Upper lobe of left lung (tissue), 6 donors: Measurements from ENCODE around the gene DLX3. TPM values are rescaled to one million over a fixed set of nuclear protein-coding genes. Genes with fewer than 3 reads are reported as not detected.

Source experiments
- ATAC-seq, 2 donors: fragments of 200-7000 bp; cut with Tn5 transposase; one replicate each; pipeline ENCODE4 v1.9.1; 2022; ENCODE audit warnings: mild to moderate bottlenecking in 2 of 2, moderate library complexity in 2 of 2; ENCODE audit not compliant: low FRiP score in 2 of 2
- DNase-seq, 2 donors: peaks; one replicate each; pipeline ENCODE4 v3.0.0-alpha.2; 2019 to 2020
- H3K27ac ChIP-seq, 4 donors: fragments of 200-600 bp; sonication (generic); one replicate each; pipeline ENCODE4 v1.5.1; 2016 to 2019
- H3K27me3 ChIP-seq, 4 donors: fragments of 200-600 bp; sonication (generic); one replicate each; pipeline ENCODE4 v1.5.1; 2017 to 2019
- H3K36me3 ChIP-seq, 4 donors: fragments of 200-600 bp; sonication (generic); one replicate each; pipeline ENCODE4 v1.5.1; 2016 to 2019
- H3K4me1 ChIP-seq, 4 donors: fragments of 200-600 bp; sonication (generic); one replicate each; pipeline ENCODE4 v1.5.1; 2018 to 2019
- H3K4me3 ChIP-seq, 4 donors: fragments of 200-600 bp; sonication (generic); one replicate each; pipeline ENCODE4 v1.5.1; 2017 to 2019; ENCODE audit warnings: mild to moderate bottlenecking in 2 of 4, moderate library complexity in 1 of 4
- H3K9me3 ChIP-seq, 4 donors: fragments of 200-600 bp; sonication (generic); one replicate each; pipeline ENCODE4 v1.5.1; 2018 to 2019
- EP300 ChIP-seq, 4 donors: sonication (generic); formaldehyde crosslinking; IDR thresholded peaks; one replicate each; pipeline ENCODE4 v1.5.1; 2017; ENCODE audit warnings: antibody characterized with exemption in 4 of 4, control low read depth in 2 of 4
- POLR2A ChIP-seq, 4 donors: fragments of 450-650 bp; IDR thresholded peaks; one replicate each; pipeline ENCODE4 v1.5.1; 2016 to 2017; ENCODE audit warnings: antibody characterized with exemption in 4 of 4, mild to moderate bottlenecking in 2 of 4
- POLR2AphosphoS5 ChIP-seq, 2 donors: sonication (generic); formaldehyde crosslinking; IDR thresholded peaks; one replicate each; pipeline ENCODE4 v1.5.1; 2017; ENCODE audit warnings: antibody characterized with exemption in 2 of 2
- WGBS, 2 donors: methylation state at CpG; one replicate each; pipeline ENCODE4 v1.1.5; 2017 to 2018; 5-methylcytosine and 5-hydroxymethylcytosine counted together
- total RNA-seq, 6 donors: library from RNA; depleted of rRNA in 4 of 6; stranded (reverse); fragments of >200 nt in 4 of 6; gene quantifications; one replicate each; pipeline versions ENCODE4 v1.1.0 to v1.2.1, GENCODE V29; 2016 to 2021
- TF ChIP-seq, protein P1 (sequence below), 6 experiments: fragments of 450-650 bp in 4 of 6; fragments of 200-600 bp in 2 of 6; sonication (generic) in 2 of 6; IDR thresholded peaks; one replicate each; pipeline ENCODE4 v1.5.1; 2016 to 2019; ENCODE audit warnings: antibody characterized with exemption in 6 of 6
- donor health status: DM: no; HTN: no; CAD: no; lungs with moderate emphysema.
- donor health status: DM: no; HTN: yes; CAD: no; lungs with severe emphysema.

Gene DLX3
- total RNA-seq, 6 donors from 2014 or later: 0.20 to 0.91 (median 0.54) TPM; not detected in 2

DNA sequence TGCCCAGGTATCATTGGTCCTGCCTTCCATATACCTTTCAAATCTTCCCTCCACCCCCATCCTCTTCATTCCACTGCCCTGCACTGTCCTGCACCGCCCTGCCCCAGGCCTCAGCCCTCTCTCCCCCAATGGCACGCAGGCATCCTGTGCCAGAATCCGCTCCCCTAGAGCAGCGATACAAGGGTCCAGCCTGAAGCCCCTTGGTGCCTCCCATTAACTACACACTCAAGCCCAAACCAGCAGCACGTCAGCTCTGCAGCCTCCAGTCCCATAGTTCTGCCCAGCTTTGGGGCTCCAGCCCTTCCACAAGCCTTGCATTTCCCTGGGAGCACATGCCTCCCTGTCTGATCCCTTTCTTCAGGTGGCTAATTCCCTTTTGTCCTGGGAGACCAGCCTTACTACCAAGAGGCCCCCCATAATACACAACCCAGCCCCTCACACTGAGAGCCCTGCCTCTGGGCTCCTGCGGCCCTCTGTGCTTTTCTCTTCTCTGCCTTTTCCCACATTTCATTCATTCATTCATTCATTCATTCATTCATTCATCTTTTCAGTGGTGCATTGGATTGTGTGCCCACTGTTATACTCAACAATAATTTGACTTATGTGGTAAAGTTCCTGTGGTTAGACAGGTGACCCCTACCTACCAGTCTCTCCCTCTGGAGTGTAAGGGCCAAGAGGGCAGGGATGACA lies 26.8 kb upstream of the DLX3 start:
- H3K4me1 ChIP-seq: peaks cover 0 to 3% (median 0%) of the 10 kb centered on the region in 4 donors
- ATAC-seq: no peak
- H3K27me3 ChIP-seq: no peaks in the 10 kb centered on the region
- H3K4me3 ChIP-seq: no peak overlapping the region
- TF ChIP-seq, protein P1, sequence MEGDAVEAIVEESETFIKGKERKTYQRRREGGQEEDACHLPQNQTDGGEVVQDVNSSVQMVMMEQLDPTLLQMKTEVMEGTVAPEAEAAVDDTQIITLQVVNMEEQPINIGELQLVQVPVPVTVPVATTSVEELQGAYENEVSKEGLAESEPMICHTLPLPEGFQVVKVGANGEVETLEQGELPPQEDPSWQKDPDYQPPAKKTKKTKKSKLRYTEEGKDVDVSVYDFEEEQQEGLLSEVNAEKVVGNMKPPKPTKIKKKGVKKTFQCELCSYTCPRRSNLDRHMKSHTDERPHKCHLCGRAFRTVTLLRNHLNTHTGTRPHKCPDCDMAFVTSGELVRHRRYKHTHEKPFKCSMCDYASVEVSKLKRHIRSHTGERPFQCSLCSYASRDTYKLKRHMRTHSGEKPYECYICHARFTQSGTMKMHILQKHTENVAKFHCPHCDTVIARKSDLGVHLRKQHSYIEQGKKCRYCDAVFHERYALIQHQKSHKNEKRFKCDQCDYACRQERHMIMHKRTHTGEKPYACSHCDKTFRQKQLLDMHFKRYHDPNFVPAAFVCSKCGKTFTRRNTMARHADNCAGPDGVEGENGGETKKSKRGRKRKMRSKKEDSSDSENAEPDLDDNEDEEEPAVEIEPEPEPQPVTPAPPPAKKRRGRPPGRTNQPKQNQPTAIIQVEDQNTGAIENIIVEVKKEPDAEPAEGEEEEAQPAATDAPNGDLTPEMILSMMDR (IDR thresholded peaks at IDR 0.05): no peak
- TF ChIP-seq EP300 (IDR thresholded peaks at IDR 0.05) (no peak), POLR2A (IDR thresholded peaks at IDR 0.05) (no peak), POLR2AphosphoS5 (IDR thresholded peaks at IDR 0.05) (no peak)
- H3K9me3 ChIP-seq: no peaks in the 10 kb centered on the region
- no peak overlapping the region for H3K27ac ChIP-seq
- H3K36me3 ChIP-seq: no peaks in the 10 kb centered on the region
- WGBS, 2 donors: 93 to 99% methylated on average over 6 of the region's 6 CpGs
- no peak for DNase-seq

DNA sequence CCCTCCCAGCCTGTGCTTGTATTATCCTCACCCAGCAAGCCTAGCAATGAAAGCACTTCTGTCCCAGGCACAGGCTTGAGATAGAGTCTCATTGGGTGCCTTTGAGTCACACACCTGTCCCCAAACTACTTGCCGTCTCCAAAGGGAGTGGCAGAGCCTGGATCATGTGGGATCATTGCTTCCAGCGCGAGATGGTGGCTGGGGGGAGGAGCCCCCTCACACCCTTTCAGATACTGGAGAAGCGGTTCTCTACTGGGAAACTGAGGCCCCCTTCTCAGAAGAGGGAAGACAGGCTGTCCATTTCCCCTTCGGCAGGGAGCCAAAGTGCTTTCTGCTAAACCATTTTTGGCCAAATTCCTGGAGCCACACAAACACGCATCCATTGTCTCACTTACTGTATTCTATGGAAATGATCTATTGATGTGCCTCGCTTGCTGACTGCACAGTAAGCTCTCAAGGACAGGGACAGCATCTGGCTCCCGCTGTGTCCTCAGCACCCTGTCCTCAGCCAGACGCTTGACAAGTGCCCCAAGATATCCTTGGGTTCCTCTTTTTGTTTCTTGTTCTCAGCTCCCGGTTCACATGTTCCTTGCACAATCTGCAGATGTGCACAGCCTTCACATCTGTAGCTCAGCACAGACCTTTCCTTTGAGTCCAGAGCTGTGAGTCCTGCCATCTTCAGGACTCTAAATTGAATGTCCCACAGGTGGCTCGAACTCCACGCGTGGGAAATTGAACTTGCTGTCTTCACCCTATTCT lies 26.0 kb upstream of the DLX3 start:
- Histone ChIP-seq H3K27me3 (no peaks in the 10 kb centered on the region), H3K36me3 (no peaks in the 10 kb centered on the region), H3K4me1 (no peaks in the 10 kb centered on the region), H3K4me3 (no peak overlapping the region), H3K27ac (no peak overlapping the region), H3K9me3 (no peaks in the 10 kb centered on the region)
- no peak for DNase-seq
- peak; percentile 16 for ATAC-seq
- WGBS, 2 donors: 54 to 64% methylated on average over 13 of the region's 13 CpGs
- TF ChIP-seq POLR2AphosphoS5 (IDR thresholded peaks at IDR 0.05) (no peak), POLR2A (IDR thresholded peaks at IDR 0.05) (no peak), EP300 (IDR thresholded peaks at IDR 0.05) (no peak)
- TF ChIP-seq, protein P1 (IDR thresholded peaks at IDR 0.05): no peak

DNA sequence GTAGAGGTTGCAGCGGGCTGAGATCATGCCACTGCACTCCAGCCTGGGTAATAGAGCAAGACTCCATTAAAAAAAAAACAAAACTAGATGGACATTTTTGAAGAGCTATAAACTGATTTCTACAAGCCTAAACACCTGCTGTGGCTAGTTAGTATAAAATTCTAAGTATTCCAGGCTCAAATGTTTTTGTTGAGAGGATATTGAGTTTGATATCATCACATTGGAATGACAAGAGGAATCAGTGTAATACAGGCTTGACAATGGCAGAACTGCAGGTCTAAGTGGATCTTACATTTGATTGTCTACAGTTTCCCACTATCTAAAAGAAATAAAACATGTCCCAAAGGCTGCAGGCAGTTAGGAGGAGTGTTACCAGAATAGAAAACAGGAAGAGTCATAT lies 23.9 kb upstream of the DLX3 start:
- TF ChIP-seq POLR2A (IDR thresholded peaks at IDR 0.05): no peak
- TF ChIP-seq, protein P1 (IDR thresholded peaks at IDR 0.05): no peak
- TF ChIP-seq EP300 (IDR thresholded peaks at IDR 0.05): no peak
- TF ChIP-seq POLR2AphosphoS5 (IDR thresholded peaks at IDR 0.05): no peak
- WGBS, 2 donors: 94% methylated on average over 1 of the region's 1 CpG

DNA sequence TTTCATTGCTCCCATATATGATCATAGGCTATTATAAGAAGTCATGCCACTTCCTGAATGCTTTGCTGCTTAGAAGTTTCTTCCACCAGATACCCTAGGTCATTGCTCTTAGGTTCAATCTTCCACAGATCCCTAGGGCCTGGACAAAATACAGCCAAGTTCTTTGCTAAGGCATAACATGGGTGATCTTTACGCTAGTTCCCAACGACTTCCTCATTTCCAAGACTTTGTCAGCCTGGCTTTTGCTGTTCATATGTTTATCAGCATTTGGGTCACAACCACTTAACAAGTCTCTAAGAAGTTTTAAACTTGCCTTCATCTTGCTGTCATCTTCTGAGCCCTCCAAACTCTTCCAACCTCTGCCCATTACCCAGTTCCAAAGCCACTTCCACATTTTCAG lies 20.1 kb upstream of the DLX3 start:
- H3K4me3 ChIP-seq: no peak overlapping the region
- ATAC-seq (no peak), DNase-seq (no peak)
- TF ChIP-seq POLR2AphosphoS5 (IDR thresholded peaks at IDR 0.05) (no peak), EP300 (IDR thresholded peaks at IDR 0.05) (no peak), POLR2A (IDR thresholded peaks at IDR 0.05) (no peak)
- TF ChIP-seq, protein P1 (IDR thresholded peaks at IDR 0.05): no peak
- no peaks in the 10 kb centered on the region for H3K4me1 ChIP-seq
- 84 to 85% methylated on average over 2 of the region's 2 CpGs for WGBS, 2 donors
- H3K27me3 ChIP-seq: no peaks in the 10 kb centered on the region
- H3K9me3 ChIP-seq: peaks cover 0 to 7% (median 3%) of the 10 kb centered on the region in 4 donors
- no peak overlapping the region for H3K27ac ChIP-seq
- H3K36me3 ChIP-seq: no peaks in the 10 kb centered on the region

More for the DNA sequence above, 23.9 kb upstream of the DLX3 start:
- Histone ChIP-seq H3K36me3 (no peaks in the 10 kb centered on the region), H3K9me3 (no peaks in the 10 kb centered on the region), H3K4me1 (no peaks in the 10 kb centered on the region), H3K27ac (no peak overlapping the region), H3K27me3 (no peaks in the 10 kb centered on the region), H3K4me3 (no peak overlapping the region)
- DNase-seq (no peak), ATAC-seq (no peak)
